Left forelimb (tissue), 1 donor: ENCODE measurements around the gene TNFRSF6B.
"Not testable (repeated sequence)": the region's sequence is repeated elsewhere in the genome, so short reads cannot be mapped to it uniquely, and the experiment has no call there.

ENCODE experiments used
- DNase-seq: peaks from one replicate; pipeline ENCODE4 v3.0.0-alpha.2; 2018; ENCODE audit warnings: low spot score

Gene TNFRSF6B, protein sequence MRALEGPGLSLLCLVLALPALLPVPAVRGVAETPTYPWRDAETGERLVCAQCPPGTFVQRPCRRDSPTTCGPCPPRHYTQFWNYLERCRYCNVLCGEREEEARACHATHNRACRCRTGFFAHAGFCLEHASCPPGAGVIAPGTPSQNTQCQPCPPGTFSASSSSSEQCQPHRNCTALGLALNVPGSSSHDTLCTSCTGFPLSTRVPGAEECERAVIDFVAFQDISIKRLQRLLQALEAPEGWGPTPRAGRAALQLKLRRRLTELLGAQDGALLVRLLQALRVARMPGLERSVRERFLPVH

DNA sequence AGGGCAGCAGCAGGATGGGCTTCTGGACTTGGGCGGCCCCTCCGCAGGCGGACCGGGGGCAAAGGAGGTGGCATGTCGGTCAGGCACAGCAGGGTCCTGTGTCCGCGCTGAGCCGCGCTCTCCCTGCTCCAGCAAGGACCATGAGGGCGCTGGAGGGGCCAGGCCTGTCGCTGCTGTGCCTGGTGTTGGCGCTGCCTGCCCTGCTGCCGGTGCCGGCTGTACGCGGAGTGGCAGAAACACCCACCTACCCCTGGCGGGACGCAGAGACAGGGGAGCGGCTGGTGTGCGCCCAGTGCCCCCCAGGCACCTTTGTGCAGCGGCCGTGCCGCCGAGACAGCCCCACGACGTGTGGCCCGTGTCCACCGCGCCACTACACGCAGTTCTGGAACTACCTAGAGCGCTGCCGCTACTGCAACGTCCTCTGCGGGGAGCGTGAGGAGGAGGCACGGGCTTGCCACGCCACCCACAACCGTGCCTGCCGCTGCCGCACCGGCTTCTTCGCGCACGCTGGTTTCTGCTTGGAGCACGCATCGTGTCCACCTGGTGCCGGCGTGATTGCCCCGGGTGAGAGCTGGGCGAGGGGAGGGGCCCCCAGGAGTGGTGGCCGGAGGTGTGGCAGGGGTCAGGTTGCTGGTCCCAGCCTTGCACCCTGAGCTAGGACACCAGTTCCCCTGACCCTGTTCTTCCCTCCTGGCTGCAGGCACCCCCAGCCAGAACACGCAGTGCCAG, at the start of gene TNFRSF6B:
TSS of gene TNFRSF6B (plus strand) at position 25 of the 729 bp plus-strand sequence. CDS start at position 141, 116 bp downstream.
- DNase-seq = peak; percentile 65

DNA sequence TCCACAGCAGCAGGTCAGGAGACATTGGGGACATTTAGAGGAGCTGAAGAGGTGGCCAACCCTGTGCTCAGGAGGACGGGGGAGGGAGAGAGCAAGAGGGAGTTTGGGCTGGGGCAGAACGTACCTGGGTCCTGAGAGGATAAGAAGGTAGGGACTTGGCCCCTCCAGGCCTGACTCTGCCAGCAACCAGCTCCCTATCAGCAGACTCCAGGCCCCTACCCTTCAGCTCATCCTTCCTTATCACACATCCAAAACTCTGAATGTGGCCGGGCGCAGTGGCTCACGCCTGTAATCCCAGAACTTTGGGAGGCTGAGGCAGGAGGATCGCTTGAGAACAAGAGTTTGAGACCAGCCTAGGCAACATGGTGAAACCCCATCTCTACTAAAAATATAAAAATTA, 48.3 kb upstream of the TNFRSF6B start:
- DNase-seq = no peak

GRCh38 chr20:63648895-63649589, 47.4 kb upstream of the TNFRSF6B start:
- no peak for DNase-seq

- not testable (repeated sequence) for DNase-seq
Measured at GRCh38 chr20:63650486-63650885, 46.0 kb upstream of the TNFRSF6B start.

DNA sequence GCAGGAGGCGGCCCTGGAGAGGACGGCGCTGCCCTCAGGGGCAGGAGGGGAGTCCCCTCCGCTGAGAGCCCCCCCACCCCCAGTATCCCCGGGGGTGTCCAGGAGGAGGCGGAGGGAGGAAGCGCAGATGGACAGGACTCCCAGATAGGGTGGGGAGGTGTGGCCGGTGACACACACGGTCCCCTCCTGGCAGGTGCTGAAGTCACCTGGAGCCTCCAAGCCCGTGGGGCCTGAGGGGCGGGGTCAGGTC, 44.6 kb upstream of the TNFRSF6B start:
- no peak for DNase-seq

DNA sequence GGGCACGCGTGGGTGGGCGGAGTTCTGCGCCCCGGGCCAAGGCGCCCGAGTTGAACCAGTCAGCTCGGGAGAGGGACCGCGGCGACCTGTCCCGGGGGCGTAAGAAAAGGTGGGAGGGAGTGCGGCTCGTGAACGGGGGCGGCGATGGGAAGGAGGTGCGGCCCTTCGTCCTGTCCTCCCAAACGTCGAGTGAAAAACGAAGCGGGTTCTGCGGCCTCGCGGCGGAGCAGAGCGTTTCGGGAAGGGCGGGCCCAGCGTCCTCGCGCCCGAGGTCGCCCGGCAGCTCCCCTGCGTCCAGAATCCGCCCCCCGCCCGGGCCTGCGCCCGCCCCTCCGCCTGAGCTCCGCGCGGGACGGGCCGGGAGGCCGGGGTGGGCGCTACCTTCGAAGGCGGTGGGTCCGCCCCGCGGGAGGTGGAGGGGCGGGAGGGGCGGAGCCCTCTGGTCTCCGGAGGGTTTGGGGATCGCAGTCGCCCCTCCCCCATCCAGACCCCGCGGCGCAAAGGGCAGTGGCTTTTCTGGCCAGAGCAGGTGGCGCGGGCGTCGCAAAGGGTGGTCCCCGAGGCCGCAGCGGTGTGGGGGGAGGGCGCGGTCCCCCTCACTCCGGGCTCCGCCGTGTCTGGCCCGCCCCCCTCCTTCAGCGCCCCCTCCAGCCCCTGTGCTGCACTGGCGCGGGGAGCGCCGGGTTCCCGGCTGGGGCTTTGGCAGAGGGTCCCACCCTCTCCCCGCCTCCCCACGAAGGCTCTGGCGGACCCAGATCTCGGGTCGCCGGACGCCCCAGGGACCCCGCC, 44.1 kb upstream of the TNFRSF6B start:
- DNase-seq = no peak

DNA sequence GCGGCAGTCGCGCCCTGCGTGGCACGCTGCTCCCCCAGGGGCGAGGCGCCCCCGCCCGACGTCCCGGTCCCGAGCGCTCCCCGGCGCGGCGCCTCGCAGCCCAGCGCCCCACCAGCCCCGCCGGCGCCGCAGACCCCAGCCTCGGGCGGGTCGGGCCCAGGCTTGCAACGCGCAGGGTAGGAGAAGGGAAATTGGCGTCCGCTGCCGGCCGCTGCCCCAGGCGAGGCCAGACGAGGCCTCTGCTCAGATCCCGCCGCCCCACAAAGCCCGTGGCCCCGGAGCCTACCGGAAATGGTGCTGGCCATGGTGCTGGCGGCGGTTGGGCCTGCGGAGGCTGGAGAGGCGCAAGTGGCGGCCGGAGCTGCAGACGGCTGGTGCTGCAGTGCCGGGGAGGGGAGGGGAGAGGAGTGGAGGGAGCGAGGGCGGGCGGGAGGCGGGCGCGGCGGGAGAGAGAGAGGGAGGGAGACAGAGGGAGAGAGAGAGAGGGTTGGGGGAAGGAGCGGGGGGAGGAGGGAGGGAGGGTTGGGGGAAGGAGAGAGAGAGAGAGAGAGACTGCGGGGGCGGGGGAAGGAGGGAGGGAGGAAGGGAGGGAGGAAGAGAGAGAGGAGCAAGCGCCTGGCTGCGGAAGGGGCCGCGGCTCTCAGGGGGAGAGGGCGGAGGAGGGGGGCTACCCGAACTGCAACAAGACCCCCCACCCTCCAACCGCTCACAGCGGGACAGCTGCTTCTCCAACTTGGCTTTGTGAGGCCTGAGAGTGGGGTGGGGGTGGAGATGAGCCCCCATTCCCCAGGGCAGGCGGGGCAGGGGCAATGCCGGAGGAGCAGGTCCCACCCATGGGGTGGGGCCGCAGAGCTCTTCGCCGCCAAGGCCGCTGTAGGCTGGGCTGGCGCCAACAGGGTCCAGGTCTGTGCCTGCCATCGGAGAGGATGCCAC, 43.1 kb upstream of the TNFRSF6B start, which contains the start of gene STMN3:
TSS of gene STMN3 (minus strand) at position 384 of the 933 bp plus-strand sequence. CDS start at position 305, 79 bp downstream.
- peak; percentile 94 for DNase-seq

GRCh38 chr20:63653974-63654668, 42.3 kb upstream of the TNFRSF6B start:
- DNase-seq = no peak

DNA sequence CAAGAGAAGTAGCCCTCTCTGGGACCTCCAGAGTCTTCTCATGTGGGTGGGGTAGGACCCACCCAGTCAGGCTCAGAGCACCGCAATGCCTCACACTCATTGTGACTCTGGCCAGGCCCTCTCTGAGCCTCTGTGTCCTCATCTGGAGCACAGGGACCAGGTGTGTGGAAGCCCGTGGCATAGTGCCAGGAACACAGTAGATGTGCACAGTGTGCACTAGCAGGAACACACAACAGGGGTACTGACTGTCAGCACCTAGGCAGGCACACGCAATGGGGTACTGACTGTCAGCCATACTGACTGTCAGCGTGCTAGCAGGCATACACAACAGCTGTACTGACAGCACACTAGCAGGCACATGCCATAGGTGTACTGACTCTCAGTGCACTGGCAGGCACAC, 41.2 kb upstream of the TNFRSF6B start:
- no peak for DNase-seq

GRCh38 chr20:63656451-63656850, 40.0 kb upstream of the TNFRSF6B start:
- DNase-seq = no peak

DNA sequence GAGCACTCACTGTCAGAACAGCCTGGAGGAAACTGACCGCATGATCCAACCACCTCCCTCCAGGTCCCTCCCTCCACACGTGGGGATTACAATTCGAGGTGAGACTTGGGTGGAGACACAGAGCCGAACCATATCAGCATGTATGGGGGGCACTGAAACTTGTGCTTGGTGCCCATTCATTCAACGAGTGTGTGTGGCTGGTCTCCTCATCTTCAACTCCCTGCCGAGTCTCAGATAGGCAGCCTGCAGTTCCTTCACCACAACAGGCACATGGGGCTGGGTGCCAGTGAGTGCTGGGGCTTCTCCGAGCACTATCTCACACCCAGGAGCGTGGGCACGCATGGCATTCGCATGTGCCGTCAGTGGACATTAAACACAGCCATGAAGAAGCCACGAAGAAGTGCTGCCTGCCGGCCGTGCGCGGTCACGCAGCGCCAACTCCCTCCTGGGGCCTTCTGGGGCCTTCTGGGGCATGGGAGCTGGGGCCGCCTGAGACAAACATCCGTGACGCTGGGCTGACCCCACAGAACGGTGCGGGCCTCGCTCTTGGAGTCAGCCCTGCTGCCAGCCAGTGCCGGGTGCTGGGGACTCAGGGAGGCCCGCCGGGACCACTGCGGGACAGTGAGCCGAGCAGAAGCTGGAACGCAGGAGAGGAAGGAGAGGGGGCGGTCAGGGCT, 39.1 kb upstream of the TNFRSF6B start:
- no peak for DNase-seq

DNA sequence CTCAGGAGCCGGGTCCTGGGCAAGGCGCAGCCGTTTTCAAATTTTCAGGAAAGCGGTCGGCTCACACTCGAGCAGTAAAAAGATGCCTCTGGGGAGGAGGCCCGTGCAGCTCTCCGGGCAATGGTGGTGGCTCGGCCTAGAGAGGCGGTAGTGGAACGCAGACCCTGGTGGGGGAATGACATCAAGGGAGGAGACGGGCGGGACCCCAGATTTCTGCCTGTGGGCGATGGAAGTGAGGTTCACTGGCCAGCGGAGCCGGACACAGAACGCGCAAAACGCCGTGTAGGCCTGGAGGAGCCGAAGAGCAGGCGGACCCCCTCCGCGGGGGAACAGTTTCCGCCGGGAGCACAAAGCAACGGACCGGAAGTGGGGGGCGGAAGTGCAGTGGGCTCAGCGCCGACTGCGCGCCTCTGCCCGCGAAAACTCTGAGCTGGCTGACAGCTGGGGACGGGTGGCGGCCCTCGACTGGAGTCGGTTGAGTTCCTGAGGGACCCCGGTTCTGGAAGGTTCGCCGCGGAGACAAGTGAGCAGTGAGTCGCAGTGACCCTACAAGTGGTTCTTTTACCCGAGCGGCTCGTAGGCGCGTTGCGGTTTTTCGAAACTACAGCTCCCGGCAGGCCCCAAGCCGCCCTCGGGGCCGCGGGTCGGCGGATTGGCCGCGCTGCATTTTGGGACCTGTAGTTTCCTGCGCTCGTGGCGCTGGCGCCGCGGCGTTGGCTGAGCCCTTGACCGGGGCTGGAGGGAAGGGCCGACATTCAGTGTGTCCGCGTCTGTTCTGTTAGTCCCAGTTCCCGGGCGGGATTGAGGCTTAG, 38.3 kb upstream of the TNFRSF6B start, which contains the start of gene RTEL1:
TSS of gene RTEL1 (plus strand) at position 376 of the 812 bp plus-strand sequence. CDS start 1,091 bp downstream, outside the sequence.
- DNase-seq = peak; percentile 96

- DNase-seq = no peak
Measured at GRCh38 chr20:63658749-63659187, 37.7 kb upstream of the TNFRSF6B start.

DNA sequence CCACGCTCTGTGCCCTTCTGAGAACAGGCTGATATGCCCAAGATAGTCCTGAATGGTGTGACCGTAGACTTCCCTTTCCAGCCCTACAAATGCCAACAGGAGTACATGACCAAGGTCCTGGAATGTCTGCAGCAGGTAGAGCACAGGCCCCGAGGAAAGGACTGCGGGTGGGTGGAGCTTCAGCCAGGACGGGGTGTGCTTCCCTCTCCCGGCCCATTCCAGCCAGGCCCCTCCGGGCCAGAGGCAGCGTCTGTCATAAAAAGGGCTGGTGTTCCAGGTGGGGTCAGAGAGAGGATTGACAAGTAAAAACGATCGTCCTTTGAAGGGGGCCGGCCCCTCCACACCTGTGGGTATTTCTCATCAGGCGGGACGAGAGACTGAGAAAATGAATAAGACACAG, 37.1 kb upstream of the TNFRSF6B start:
- no peak for DNase-seq

GRCh38 chr20:63660174-63660573, 36.3 kb upstream of the TNFRSF6B start:
- DNase-seq = not testable (repeated sequence)

DNA sequence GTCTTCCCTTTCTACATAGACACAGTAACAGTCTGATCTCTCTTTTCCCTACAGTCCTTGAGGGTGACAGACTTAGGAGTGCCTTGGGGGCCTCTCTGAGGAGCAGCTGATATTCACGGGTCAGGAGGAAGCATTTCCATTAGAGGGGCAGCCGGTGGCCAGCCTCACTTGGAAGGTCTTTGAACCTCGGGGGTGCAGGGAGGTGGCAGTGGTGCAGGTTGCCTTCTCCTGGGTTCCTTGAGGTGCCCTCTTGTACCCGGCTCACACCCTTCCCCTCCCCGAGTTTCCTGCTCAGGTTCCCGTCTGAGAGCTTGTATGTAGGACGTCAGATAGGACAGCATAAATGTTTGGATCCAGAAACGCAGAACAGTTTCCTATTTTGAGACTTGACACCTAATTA, 35.8 kb upstream of the TNFRSF6B start:
- DNase-seq = no peak

DNA sequence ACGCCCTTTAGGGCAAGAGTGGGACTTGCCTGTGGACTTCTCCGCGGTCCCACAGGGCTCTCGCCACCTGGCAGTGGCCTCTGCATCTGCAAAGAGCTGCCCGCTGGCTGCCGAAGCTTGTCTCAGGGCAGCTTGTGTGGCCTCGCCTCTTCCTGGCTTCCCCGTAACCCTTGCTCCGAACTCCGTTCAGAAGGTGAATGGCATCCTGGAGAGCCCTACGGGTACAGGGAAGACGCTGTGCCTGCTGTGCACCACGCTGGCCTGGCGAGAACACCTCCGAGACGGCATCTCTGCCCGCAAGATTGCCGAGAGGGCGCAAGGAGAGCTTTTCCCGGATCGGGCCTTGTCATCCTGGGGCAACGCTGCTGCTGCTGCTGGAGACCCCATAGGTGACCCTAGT, 35.3 kb upstream of the TNFRSF6B start:
- DNase-seq = no peak

DNA sequence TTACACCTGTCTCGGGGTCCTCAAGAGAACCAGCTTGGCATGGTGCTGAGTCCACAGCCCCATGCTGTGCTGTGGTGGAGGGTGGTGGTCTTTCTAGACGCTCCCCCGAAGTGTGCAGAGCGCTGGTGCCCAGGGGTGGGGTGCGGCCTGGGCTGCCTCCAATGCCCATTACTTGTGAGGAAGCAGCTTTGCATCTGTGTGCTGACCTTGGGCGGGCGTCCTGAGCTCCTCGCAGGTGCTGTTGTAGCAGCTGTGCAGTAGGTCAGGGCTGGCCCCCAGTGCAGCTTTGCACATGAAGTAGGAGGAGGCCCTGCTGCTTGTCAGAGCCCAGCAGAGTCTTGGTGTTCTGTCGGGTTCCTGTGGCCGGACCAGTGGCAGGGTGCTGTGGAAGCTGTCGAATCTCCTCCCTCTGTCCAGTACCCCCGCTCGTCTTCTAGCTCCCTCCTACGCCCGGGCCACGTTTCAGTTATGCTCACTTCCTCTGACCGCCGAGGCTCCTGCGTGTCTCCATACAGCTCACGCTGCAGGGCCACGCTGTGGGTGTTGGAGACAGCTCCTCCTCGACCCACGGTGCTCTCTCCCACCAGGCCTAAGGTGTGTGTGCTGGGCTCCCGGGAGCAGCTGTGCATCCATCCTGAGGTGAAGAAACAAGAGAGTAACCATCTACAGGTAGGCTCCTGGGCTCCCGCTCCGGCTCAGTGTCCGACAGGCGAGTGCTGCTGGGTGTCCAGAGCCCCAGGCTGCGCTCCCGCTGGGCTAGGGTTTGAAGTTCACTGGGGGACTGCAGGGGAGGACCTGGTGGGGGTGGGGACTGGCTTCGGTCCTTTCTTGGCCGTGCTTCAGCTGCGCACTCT, 34.3 kb upstream of the TNFRSF6B start:
- no peak for DNase-seq
